Subcutaneous preadipocyte (primary cell): Measurements from ENCODE around the gene NR1H2. TPM values are rescaled to one million over a fixed set of nuclear protein-coding genes. Genes with fewer than 3 reads are reported as not detected.

Experiments used
- total RNA-seq: library from RNA; depleted of rRNA; stranded (reverse); fragments of >200 nt; gene quantifications from 2 replicates; pipeline ENCODE4 v1.2.3, GENCODE V29; 2012

The NR1H2 gene
- 60.2 and 75.7 TPM in 2 replicates for total RNA-seq

DNA sequence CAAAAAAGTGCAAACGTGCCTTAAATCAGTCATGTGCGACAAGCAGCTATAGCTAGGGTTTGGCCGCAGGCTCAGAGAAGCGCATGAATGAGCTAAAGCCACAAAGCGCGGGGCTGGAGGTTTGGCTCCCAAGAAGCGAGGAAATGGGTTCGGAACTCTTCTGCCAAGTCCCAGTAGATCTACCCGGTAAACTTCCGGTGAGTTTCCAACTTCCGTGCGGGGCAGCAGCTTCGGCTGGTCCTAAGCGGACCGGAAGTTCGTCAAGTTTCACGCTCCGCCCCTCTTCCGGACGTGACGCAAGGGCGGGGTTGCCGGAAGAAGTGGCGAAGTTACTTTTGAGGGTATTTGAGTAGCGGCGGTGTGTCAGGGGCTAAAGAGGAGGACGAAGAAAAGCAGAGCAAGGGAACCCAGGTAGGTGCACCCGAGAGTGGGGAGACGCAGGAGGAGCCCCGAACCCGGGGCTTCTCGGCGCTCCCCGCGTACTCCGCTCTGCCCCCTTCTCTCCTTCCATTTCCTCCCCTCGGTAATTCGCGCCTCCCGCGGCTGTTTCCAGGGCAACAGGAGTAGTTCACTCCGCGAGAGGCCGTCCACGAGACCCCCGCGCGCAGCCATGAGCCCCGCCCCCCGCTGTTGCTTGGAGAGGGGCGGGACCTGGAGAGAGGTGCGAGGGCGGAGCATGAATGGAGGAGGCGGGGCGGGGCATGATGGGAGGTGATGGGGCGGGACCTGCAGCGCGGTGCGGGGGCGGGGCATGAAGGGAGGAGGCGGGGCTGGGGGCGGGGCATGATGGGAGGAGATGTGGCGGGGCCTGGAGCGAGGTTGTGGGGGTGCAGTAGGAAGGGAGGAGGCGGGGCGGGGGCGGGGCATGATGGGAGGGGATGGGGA lies at the start of gene NR1H2:
Gene NR1H2, plus strand, starts transcription at position 292 of the 885 bp plus-strand sequence. CDS start 1,149 bp downstream, outside the sequence.

DNA sequence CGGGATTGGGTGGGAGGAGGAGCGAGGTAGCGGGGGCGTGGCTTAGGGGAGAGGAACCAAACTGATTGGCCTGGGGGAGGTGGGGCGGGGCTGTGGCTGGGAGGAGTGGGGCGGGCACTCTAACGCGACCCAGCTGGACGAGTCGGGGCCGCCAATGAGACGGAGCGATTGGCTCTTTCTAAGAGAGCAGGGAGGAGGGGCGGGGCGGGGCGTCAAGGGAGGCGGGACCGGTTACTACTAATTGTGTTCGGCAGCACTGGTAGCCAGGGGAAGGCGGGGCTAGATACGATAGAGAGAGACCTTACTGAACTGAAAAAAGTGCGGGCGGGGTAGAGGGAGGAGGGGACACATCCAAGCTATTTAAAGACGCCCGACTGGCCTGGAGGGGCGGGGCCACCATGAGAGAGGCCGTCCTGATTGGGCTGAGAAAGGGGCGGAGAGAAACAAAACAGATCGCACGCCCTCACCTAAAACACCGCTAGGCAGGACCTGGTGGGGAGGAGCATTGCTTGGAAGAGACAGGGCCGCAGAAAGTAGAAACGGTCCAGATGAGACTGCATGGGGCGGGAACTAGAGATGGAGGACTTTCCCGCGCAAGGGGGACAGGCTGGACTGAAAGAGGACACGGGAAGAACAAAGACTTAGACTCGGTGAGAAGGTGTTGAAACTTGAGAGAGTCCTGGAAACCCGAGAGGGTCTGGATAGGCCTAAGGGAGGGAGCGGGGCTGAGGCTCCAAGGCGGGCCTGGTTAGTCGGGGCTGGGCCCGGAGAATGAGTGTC lies 46.9 kb upstream of the NR1H2 start, which contains the start of gene KCNC3:
Gene KCNC3, minus strand, starts transcription at position 232 of the 780 bp plus-strand sequence. CDS start 295 bp downstream, outside the sequence.

GRCh38 chr19:50365434-50366306 lies 10.6 kb upstream of the NR1H2 start, which contains the start of gene NAPSA:
Gene NAPSA, minus strand, starts transcription at chr19:50365639. Its CDS starts 18 bp downstream, at chr19:50365621.

GRCh38 chr19:50383852-50384684 lies 7.8 kb downstream of the NR1H2 start, which contains the start of gene POLD1:
Gene POLD1, plus strand, starts transcription at chr19:50384347. Its CDS starts 14,505 bp downstream, at chr19:50398852.

DNA sequence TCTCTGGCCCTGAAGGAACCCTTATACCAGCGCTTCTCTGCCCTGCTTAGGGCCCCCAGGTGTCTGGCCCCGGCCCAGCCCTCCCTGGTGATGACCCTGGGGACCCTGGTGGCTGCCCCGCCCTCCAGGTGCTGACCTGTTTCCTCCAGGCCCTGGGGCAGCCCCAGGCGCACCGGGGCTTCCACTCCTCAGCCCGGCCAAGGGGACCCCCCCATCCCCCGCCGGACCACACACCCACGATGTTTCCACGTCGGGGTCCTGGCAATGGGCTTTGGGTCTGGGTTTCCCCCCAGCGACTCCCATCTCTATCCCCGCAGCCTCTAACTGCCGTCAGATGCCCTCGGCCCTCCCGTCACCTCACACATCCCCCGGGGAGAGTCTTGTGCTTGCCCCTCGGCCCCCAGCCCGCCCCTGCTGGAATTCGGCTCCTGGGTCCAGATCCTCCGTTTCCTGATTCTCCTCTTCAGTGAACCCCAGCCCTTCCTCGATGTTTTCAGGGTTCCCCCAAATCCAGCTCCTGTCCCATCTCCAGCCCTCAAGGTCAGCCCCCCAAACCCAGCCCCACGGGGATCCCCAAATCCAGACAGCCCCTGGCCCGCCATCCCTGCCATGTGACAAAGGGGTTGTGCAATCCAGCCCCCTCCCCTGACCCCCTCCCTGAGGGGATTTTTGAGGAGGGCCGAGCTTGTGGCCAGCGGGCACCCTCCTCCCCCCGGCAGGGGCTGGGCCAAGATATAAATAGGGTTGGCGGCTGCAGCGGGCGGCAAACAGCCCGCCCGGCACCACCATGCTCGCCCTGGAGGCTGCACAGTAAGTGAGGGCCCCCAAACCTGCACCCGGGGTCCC lies 42.1 kb downstream of the NR1H2 start, which contains the start of gene SPIB:
Gene SPIB, plus strand, starts transcription at position 763 of the 846 bp plus-strand sequence. Its CDS starts 25 bp downstream, at position 788.

DNA sequence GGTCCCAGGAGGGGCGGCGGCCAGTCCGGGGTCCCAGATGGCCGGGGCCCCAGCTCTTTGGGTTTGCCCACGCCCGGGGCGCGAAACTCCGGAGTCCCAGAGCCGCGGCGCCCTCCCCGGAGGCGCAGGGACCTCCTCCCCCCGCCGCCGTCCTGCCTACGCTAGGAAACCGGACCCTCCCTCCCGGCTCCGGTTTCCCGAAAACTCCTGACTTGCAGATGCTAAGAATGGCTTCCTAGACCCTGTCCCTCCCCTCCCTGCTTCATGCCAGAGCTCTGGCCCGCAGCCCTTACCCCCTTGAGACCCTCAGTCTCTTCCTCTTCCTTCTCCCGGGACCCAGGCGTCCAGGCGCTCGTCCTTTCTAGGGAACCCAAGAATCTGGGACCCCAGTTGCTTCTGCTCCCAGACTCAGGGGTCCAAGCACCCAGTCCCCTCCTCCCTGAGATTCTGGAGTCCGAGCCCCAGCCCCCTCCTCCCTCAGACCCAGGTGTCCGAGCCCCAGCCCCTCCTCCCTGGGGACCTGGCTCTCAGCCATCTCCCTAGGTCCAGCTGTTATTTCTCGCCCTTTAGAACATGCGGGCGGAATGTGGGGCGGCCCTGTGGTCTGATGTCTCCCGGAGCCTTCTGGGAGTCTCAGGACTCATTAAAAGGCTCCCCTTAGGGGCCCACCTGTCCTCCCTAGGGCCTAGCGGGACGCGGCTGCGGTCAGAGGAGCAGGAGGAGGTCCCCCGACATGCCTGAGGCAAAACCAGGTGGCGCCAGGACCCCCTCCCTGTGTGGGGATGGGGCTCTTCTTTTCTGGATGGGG lies 56.2 kb downstream of the NR1H2 start, which contains the start of gene MYBPC2:
Gene MYBPC2, plus strand, starts transcription at position 672 of the 808 bp plus-strand sequence. Its CDS starts 62 bp downstream, at position 734.

Other genes starting within 250 kb of the NR1H2 start
- not detected in 2 replicates for gene IZUMO2, start 213.2 kb upstream of the NR1H2 start, total RNA-seq
- not detected in 2 replicates for gene MYH14, start 172.8 kb upstream of the NR1H2 start, total RNA-seq
- gene KCNC3, start 47.1 kb upstream of the NR1H2 start, total RNA-seq: under 0.01 TPM in 1 of 2 replicates, not detected in the other
- under 0.01 and 0.20 TPM in 2 replicates for gene NAPSA, start 10.8 kb upstream of the NR1H2 start, total RNA-seq
- 42.6 and 64.7 TPM in 2 replicates for gene POLD1, start 7.9 kb downstream of the NR1H2 start, total RNA-seq
- not detected in 2 replicates for gene SPIB, start 42.5 kb downstream of the NR1H2 start, total RNA-seq
- gene MYBPC2, start 56.4 kb downstream of the NR1H2 start, total RNA-seq: not detected in 2 replicates
- gene EMC10, start 100.0 kb downstream of the NR1H2 start, total RNA-seq: 23.5 and 25.2 TPM in 2 replicates
- not detected in 2 replicates for gene GARIN5A, start 100.4 kb downstream of the NR1H2 start, total RNA-seq
- 22.3 and 32.3 TPM in 2 replicates for gene JOSD2, start 134.7 kb downstream of the NR1H2 start, total RNA-seq
- not detected in 2 replicates for gene ASPDH, start 137.5 kb downstream of the NR1H2 start, total RNA-seq
- gene LRRC4B, start 192.0 kb downstream of the NR1H2 start, total RNA-seq: under 0.01 TPM in 2 replicates